Jurkat, Clone E6-1 (cell line): ENCODE results near the gene LRRN2. TPM values are rescaled to one million over a fixed set of nuclear protein-coding genes. Genes with fewer than 3 reads are reported as not detected.
"Not testable (repeated sequence)": the region's sequence is repeated elsewhere in the genome, so short reads cannot be mapped to it uniquely, and the experiment has no call there.

Source experiments
- DNase-seq: peaks from one replicate; pipeline ENCODE4 v3.0.0-alpha.2; 2011; ENCODE audit warnings: low read depth, low spot score
- H3K4me3 ChIP-seq: 2 replicates; pipeline ENCODE4 v1.5.1; 2011; ENCODE audit warnings: mild to moderate bottlenecking, low read length, control low read depth, moderate library complexity
- polyA plus RNA-seq: library from polyadenylated mRNA; unstranded; fragments of >200 nt; gene quantifications from one replicate; pipeline ENCODE4 v1.2.1, GENCODE V29; 2012; ENCODE audit warnings: missing spikeins; ENCODE audit not compliant: insufficient read length, insufficient read depth

LRRN2 gene
- polyA plus RNA-seq, result not detected

DNA sequence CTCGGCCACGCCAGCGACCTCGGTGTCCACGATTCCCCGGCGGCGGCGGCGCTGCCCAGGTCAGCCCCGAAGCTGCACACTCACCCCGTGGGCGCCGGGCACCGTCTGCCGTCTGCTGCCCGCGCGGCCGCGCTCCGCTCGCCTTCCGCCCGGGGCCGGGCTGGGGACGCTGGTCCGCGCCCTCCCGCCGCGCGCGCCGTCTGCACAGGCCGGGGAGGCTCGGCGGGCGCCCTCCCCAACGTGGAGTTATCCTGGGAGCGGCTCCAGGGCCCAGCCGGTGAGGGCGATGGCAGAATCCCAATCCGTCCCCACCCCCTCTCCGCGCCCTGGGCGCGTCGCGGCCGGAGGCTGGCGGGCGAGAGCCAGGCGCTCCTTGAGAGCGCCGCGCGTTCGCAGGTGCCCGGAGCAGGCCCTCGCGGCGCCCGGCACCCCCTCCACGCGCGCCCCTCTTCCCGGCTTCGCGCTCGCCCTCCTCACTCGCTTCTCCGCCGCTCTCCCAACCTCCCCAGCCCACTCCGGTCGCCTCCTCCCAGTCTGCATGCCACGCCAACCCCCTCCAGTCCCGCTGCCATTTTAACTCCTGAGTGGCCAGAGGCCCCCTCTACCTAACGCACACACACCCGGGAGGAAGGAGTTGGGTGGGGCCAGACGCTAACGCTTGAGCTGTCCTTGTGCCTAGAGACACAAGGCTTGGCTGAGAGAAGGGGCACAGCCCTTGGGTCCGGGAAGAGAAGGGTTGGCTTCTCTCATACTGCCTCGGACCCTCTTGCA is at the start of gene LRRN2:
Gene LRRN2, minus strand, starts transcription at position 503 of the 771 bp plus-strand sequence. CDS start 65,746 bp downstream, outside the sequence.
- DNase-seq, result no peak

DNA sequence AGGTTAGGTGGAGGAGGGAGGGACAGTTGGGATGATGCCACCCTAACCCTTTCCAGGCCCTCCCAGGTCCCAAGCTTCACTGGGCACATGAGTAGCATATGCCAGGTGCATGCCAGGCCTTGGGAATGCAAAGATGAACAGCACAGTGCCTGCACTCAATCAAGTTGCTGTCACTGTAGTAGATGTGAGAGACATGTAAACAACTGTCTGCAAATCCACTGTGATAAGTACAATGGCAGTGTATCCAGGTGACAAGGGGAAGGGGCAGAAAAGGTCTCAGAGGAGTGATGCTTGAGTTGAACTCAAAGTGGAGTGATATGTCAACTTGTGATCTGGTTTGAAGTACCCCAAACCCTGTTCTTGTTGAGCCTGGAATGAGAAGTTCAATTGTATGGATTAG is 49.5 kb upstream of the LRRN2 start:
- no peak overlapping the region for H3K4me3 ChIP-seq
- DNase-seq, result no peak

More for the DNA sequence above, at the start of gene LRRN2:
- no peak within 1 kb of the TSS for H3K4me3 ChIP-seq

DNA sequence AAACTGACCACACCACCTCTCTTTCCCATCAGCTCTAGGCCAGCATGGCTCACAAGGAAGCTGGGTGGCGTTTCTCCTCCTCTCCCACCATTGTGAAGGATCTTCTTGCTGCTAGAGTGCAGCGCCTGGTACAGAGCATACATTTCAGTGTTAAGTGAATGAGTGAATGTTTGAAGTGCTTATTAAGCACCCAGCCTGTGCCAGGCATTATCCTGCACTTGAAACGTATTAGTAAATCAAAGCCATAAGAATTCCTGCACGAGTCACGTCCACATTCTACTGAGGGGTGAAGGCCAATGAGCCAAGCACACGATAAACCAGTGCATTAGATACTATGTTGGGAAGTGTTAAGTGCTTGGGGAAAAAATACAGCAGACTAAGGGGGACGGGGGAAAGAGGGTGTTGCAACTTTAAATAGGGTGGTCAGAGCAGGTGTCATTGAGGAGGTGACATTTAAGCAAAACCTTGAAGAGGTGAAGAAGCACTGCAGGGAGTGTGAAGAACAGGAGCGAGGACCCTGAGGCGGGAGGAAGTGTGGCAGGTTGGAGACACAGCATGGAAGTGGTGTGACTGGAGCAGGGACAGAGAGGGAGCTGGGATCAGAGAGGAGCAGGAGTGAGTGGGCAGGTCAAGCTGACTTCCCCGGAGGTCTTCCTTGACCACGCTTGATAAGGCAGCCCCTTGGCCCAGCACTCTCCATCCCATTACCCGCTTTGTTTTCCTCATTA is 48.5 kb upstream of the LRRN2 start:
- no peak overlapping the region for H3K4me3 ChIP-seq
- DNase-seq, result no peak

DNA sequence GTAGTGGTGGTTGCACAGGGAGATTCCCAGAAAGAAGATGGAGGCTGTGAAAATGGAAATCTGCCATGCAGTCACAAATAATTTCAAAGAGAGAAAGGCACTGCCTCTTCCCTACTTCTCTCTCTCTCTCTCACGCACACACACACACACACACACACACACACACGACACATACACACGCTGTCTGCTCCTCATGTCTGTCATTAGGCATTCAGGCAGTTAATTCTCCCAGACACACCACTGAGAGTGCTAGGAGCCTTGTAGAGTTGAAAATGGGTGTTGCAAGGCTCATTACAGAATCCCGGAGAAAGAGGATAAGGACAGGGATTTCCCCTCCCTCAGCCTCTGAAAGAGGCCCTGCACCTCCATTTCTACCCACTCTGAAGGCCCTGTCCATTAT is 47.8 kb upstream of the LRRN2 start:
- H3K4me3 ChIP-seq, result no peak overlapping the region
- no peak for DNase-seq

DNA sequence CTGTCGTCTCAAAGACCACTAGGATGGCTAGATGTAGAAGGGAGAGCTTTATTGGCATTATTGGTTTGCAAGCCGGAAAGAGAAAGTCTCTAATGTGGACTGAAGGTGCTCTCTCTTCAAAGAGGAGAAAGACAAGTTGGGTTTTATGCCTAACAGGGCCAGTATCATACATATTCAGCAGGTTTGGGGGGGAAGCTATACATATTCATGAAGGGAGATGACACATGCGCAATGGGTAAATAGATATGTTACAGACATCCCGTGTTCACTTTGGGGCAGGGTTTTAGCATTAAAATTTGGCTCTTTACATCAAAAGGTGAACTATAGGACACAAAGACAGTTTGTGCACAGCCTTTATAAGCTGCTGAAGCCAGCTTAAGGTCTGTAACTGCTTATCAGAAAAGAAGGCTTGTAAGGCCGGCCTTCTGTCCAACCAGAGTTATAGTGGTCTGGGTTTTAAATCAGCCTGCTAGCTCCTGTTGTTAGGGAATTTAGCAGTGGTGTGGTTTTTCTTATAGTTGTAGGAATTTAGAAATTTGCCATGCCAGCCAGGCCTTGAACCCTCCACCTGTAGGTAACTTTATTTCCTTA is 46.5 kb upstream of the LRRN2 start:
- H3K4me3 ChIP-seq, result no peak overlapping the region
- no peak for DNase-seq

DNA sequence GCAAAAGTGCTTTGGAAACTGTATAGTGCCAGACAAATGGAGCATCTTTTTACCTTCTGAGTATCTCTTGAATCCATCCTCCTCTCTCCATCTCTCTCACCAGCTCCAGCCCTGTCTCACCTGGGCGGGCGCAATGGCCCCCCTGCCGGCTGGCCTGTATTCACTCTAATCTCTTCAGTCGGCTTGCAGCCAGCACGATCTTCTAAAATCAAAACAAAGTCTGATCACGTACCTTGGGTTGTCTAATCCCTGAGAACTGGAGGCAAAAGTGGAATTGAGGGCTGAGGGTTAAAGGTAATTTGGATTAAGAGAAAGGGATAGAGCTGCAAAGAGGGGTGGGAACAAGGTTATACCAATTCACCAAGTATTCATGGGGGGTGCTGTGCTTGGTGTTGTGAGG is 46.0 kb upstream of the LRRN2 start:
- no peak overlapping the region for H3K4me3 ChIP-seq

DNA sequence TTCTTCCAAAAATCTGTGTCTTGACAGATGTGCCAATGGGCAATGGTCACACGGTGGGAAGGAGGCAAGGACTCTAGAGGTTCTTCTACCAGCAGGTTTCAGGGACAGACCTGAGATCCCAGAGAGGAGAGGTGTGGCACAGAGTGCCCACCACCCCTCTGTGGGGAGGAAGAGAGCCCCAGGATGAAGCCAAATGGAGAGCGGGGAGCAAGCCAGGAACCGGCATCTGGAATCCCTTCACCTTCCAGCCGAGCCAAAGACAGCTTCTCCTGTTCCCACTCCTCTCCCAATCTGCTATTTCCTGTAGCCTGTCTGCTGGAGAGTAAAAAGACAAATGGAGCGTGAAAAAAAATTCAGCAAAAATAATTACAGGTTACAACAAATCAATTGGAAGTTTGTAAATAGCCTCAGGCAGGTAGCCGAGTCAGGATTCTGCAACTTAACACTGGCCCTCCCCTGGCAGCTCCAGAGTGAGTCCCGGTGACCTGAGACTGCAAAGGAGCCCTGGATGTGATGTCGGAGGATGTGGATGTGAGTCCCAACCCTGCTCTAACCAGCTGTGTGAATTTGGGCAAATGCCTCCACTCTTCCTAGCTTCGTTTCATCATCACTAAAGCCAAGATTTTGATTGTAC is 45.4 kb upstream of the LRRN2 start:
- no peak for DNase-seq
- H3K4me3 ChIP-seq, result no peak overlapping the region

More for the DNA sequence above, 46.0 kb upstream of the LRRN2 start:
- DNase-seq, result no peak

DNA sequence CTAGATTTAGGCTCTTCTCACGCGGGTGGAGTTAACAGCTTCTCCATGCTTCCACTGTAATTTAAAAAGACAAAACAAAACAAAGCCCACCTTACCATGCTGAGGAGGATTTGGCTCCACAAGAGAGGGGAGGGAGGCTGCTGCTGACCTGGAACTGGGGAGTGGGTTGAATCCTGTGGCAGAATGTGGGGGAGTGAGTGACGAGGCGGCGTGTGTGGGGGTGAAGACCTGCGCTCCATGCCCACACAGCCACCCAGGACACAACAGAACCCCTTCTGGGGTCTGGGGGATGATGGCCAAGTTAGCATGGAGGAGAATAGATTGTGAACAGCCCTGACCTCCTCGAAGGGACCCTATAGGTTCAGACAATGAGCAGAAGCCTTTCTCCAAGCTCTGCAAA is 44.0 kb upstream of the LRRN2 start:
- H3K4me3 ChIP-seq, result no peak overlapping the region
- DNase-seq, result no peak

DNA sequence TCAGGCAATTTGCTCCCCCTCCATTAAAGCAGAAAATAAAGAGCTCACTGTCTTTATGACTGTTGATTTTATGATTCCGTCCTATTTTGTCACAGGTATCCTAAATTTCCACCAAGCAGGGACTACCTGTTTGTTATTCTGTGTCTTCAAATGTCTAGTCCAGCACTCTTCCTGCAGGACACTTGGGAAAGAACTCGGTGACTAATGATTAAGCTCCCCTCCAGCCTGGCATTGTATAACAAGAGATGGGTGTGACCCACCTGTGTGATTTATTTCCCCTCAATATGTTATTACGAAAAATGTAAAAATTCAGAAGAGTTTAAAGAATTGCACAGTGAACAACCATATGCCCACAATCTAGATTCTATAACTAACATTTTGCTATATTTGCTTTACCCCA is 42.9 kb upstream of the LRRN2 start:
- no peak for DNase-seq
- no peak overlapping the region for H3K4me3 ChIP-seq

DNA sequence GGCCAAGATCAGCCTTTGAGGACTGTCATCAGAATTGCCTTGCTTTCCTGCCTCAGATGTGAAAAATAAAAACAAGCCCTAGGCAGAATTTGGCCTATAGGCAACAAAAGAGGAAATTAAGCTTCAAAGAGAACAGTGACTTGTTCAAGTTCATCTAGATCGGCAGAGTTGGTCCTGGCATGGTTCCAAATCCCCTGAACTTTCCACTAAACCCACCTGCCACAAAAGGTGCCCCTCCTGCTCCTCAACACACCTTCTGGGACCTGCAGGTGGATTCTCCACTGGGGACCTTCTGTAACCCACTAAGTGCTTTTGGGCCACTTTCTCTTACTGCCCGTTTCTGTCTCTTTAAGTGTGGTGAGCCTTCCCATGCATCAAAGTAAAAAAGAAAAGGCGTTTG is 42.5 kb upstream of the LRRN2 start:
- no peak for DNase-seq

DNA sequence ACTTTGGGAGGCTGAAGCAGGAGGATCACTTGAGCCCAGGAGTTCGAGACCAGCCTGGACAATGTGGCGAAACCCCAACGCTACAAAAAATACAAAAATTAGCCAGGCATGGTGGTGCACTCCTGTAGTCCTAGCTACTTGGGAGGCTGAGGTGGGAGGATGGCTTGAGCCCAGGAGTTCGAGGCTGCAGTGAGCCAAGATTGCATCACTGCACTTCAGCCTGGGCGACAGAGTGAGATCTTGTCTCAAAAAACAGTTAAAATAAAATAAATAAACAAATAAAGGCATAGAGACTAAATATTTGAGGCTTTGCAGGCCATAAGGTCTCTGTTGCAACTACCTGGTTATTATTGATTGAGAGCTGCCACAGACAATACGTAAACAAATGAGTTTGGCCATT is 41.9 kb upstream of the LRRN2 start:
- not testable (repeated sequence) for DNase-seq, H3K4me3 ChIP-seq

More for the DNA sequence above, 42.5 kb upstream of the LRRN2 start:
- H3K4me3 ChIP-seq, result no peak overlapping the region

DNA sequence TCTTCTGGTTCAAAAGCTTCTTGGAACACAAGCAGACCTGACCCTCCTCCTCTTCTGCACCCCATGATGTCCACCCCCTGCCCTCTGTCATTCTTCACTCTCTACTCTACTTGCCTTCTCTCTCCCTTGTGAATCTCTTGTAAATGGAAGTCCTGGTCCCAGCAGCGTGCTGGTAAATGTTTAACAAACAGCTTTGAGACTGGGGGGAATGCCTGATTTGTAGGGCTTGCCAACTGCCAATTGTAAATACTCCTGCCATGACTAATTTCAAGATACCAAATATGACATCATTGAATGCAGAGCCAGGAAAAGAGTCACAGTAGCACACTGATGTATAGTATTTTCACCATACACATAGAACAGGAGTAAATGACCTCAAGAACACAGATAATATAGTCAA is 40.9 kb upstream of the LRRN2 start:
- DNase-seq, result no peak

DNA sequence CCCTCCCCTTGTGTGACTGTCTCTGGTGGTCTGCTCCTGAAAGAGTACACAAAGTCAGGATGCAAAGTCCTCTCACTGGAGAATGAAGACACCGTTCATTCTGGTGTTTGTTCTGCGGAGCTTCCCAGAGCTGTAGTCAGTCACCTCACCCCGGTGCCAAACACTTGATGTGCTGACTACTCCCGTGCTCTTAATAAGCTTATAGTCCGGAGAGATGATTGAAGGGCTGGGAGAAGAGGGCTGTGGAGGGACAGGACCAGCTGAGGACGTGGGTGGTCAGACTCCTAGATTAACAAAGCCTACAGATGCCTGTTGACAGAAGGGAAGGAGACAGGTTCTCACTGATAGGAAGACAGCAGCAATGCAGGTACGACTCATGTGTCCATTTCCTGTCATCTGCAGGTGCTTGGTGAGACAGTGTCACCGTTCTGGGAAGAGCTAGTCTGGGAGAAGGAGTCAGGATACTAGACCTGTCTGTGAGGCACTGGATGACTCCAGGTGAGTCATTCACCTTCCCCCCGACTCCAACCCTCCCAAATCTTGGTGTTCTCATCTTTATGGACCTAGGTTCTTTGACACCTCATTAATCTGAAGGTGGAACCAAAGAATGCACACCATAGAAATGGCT is 40.4 kb upstream of the LRRN2 start:
- DNase-seq, result no peak
- no peak overlapping the region for H3K4me3 ChIP-seq

More for the DNA sequence above, 40.9 kb upstream of the LRRN2 start:
- no peak overlapping the region for H3K4me3 ChIP-seq

DNA sequence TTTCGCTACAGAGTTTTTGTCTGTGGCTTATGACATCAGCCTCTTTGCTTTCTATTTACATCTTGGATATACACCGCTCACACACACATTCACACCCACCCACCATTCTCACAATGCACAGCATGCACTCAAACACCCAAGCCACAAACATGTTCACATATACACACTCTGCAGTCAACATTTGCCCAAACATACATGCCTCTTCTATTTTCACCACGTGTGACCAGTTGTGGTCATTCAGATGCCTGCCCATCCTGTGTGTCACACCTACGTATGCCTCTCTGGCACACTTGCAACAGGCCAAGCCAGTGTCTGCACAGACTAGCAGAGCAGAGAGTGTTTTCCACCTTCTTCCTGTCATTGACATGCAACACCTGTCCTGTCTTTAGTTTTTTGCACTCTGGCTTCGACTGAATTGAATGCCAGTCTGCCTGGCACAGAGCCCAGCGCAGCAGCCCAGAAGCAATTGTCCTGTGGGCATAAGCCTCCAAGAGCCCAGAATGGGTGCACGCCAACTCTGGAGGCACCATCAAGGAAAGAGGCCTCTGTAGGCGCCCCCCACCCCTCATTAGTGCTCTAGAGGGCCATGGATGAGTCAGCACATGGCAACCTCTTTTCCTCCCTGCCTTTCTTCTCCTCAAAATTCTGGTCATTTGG is 37.7 kb upstream of the LRRN2 start:
- no peak for DNase-seq

DNA sequence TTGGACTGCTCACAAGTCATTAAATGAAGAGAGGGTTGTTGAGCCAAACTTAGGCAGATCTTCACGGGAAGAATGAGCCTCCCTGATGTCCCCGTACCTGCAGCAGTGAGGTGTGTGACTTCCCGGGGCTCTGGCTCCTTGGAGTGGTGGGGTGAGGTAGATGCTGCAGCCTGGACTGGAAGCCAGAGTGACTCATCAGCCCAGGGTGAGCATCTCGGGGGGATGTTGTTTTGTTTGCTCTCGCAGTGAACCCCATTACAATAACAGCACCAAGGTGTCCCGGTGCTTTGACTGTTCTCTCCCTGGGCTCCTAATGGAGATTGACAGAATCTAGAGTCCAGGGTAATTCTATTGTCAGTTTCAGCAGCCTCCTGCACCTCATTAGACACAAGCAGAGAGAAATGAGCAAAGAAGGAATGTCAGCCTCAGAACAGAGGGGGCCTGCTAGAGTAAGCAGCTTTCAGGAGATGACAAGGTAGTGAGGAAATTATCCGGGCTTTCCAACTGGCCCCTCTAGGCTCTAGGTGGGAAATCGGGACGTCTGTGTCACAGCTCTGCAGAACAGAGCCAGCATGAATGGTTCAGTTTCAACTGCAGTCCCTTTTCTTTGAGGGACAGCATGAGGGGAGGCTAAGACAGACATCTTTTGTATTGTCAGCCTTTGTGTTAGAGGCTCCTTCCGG is 36.0 kb upstream of the LRRN2 start:
- no peak for DNase-seq
- H3K4me3 ChIP-seq, result no peak overlapping the region

More for the DNA sequence above, 37.7 kb upstream of the LRRN2 start:
- no peak overlapping the region for H3K4me3 ChIP-seq

DNA sequence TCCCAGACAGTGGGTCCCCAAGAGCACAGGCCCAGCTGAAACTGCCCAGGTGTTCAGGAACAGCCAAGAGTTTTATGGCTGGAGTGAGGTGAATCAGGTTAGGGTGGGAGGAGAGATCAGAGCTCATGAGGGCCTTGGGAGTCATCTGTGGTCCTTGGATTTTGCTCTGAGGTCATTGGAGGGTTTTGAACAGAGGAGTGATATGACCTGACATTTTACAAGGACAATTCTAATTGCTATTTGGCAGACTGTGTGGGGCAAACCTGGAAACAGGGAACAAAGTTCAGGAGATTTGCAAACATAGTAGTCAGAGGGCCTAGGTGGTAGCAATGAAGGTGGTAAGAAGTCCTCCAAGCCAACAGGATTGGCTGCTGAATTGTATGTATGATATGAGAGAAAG is 31.1 kb upstream of the LRRN2 start:
- DNase-seq, result no peak
- H3K4me3 ChIP-seq, result no peak overlapping the region

DNA sequence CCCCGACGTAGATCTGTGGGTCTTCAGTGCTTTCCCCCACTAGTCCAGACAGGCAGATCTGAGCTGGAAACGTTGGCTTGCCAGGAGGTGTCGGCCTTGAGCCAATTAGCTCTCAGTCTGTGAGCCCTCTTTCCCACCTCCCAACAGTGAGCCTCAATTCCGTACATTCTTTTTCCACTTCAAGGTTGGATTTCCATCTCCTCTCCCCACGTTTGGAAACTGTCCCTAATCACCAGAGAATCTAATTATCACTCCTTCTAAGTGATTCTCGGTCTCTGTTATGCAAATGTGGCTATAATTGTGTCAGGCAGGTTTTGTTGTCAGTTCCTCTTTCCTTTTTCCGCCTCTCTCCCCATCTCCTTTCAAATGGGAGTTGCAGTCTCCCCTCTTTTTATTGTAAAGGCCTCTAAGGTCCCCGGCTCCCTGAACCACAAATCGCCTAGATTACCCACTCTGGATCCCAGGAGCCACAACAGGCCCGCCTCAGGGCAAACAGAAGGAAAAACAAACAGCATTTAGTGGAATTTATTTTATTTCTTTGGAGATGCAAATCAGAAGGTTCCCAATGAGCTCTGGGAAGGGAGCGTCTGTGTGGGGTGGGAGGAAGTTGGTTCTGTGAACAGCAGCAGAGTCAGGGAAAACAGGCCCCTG is 29.4 kb upstream of the LRRN2 start:
- no peak overlapping the region for H3K4me3 ChIP-seq
- no peak for DNase-seq
